Choroid plexus epithelial cell (primary cell): ENCODE measurements around the gene PTCHD4.

Source experiments
- DNase-seq: peaks from one replicate; pipeline ENCODE4 v3.0.0-alpha.2; 2010; ENCODE audit warnings: low read depth
- H3K4me3 ChIP-seq: 2 replicates; pipeline ENCODE4 v1.5.1; 2011; ENCODE audit warnings: low read depth, mild to moderate bottlenecking, control low read depth, low read length, moderate library complexity
- TF ChIP-seq, protein P1 (sequence below): conservative IDR thresholded peaks from 2 replicates; pipeline ENCODE4 v1.5.1; 2011; ENCODE audit warnings: low read depth, mild to moderate bottlenecking, control low read depth, inconsistent platforms, low read length, moderate library complexity

Gene PTCHD4

DNA sequence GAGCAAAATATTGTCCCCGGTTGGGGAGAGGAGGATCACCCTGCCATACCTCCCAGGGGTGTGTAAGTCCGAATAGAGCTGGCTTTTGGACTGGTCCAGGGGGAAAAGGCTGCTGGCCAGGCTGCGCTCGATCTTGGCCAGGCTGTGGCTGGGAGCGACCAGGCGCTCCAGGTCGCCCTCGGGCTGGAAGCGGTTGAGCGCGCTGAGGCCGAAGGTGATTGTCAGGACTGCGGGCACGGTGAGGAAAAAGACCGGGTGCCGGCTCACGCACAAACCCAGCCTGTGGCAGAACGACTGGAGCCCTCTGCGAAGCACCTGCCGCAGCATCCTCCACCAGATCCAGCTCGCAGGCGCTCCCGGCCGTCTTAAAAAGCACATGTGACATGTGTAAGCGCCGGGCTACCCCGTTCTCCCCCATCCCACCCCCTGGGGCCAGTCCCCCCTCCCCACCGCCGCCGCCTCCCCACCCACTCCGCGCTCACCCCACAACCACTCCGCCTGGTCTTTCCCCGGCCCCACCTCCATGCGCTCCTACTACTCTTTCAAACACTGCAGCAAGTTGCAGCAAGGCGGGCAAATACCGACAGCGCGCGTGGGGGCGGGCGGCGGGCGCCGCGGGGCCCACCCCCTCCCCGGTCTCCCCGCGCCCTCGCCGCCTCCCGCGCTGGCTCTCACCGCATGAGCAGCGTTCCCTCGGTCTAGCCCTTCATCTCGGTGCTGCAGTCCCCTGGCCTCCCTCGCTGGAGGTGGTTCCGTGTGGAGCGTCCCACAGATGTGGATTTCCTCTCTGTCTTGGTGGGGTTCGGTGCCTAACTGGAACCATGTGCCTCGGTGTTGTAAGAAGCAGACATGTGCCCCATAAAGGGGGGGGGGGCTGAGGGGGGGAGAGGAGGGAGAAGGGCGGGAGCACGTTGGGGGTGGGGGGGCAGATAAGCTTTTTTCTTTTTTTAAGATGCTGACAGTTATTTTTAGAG, 42.4 kb downstream of the PTCHD4 start:
- H3K4me3 ChIP-seq, result peak overlapping the region; percentile 40
- TF ChIP-seq, protein P1, sequence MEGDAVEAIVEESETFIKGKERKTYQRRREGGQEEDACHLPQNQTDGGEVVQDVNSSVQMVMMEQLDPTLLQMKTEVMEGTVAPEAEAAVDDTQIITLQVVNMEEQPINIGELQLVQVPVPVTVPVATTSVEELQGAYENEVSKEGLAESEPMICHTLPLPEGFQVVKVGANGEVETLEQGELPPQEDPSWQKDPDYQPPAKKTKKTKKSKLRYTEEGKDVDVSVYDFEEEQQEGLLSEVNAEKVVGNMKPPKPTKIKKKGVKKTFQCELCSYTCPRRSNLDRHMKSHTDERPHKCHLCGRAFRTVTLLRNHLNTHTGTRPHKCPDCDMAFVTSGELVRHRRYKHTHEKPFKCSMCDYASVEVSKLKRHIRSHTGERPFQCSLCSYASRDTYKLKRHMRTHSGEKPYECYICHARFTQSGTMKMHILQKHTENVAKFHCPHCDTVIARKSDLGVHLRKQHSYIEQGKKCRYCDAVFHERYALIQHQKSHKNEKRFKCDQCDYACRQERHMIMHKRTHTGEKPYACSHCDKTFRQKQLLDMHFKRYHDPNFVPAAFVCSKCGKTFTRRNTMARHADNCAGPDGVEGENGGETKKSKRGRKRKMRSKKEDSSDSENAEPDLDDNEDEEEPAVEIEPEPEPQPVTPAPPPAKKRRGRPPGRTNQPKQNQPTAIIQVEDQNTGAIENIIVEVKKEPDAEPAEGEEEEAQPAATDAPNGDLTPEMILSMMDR, result no peak
- no peak for DNase-seq

DNA sequence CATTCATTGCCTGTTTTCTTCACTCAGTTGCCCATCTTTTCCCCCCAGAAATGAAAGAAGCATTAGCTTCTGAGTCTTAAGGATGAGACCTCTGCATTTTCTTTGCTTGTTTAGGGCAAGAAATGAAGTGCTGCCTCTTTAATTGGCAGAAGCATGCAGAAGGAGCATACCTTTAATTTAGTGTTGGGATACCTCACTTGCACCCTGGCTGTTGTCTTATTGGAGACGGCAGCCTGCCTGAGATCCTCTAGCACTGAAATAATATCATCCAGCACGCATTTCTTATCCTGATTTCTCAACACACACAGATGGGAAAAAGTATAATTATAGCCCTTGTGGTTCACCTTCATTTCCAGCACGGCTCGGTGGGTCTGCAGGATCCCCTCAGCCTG, 43.1 kb downstream of the PTCHD4 start:
- no peak overlapping the region for H3K4me3 ChIP-seq
- TF ChIP-seq, protein P1, result no peak
- DNase-seq, result no peak

GRCh38 chr6:48067148-48067712, 43.8 kb downstream of the PTCHD4 start:
- DNase-seq, result no peak
- no peak overlapping the region for H3K4me3 ChIP-seq
- TF ChIP-seq, protein P1, result no peak

- peak; percentile 22 for DNase-seq
These were observed 49.6 kb downstream of the PTCHD4 start for GRCh38 chr6:48061265-48061990.

More at GRCh38 chr6:48061265-48061990, 49.6 kb downstream of the PTCHD4 start:
- no peak overlapping the region for H3K4me3 ChIP-seq
- TF ChIP-seq, protein P1, result no peak
